PC-3 (cell line): Measurements from ENCODE around the gene AIRE. TPM values are rescaled to one million over a fixed set of nuclear protein-coding genes. Genes with fewer than 3 reads are reported as not detected.

Experiments
- ATAC-seq: fragments of 200-7000 bp; cut with Tn5 transposase; 2 replicates; pipeline ENCODE4 v1.9.1; 2020; ENCODE audit warnings: mild to moderate bottlenecking, moderate library complexity
- BruUV-seq: library from RNA; stranded (reverse); fragments of 400-500 nt; replicated peaks from 2 replicates; lab custom pipeline; 2021; lab: Mats Ljungman, UMichigan
- CTCF ChIA-PET: fragments of 300-600 bp; sonication (Branson Sonifier 250); formaldehyde crosslinking; loops from one replicate; lab custom pipeline; 2022; ENCODE audit warnings: antibody characterized with exemption; lab: Charles Lee
- POLR2A ChIA-PET: fragments of 300-600 bp; sonication (Branson Sonifier 250); formaldehyde crosslinking; loops from one replicate; lab custom pipeline; 2022; ENCODE audit warnings: antibody characterized with exemption; ENCODE audit not compliant: unreplicated experiment; lab: Charles Lee
- DNase-seq: peaks from one replicate; pipeline ENCODE4 v3.0.0-alpha.2; 2015
- H2AFZ ChIP-seq: fragments of 300-600 bp; sonication (generic); 2 replicates; pipeline ENCODE4 v1.6.0; 2016; ENCODE audit warnings: antibody characterized with exemption, low read length
- H3F3A ChIP-seq: fragments of 300-600 bp; sonication (generic); one replicate; pipeline ENCODE4 v1.6.0; 2017; ENCODE audit warnings: antibody characterized with exemption, low read length, control low read depth, mild to moderate bottlenecking; ENCODE audit not compliant: unreplicated experiment
- H3K27ac ChIP-seq: fragments of 300-600 bp; sonication (generic); 2 replicates; pipeline ENCODE4 v1.5.1; 2016; ENCODE audit warnings: mild to moderate bottlenecking, low read length
- H3K27me3 ChIP-seq: fragments of 300-600 bp; sonication (generic); 2 replicates; pipeline ENCODE4 v1.6.1; 2016; ENCODE audit warnings: low read length, mixed read lengths
- H3K36me3 ChIP-seq: fragments of 300-600 bp; sonication (generic); 2 replicates; pipeline ENCODE4 v1.6.1; 2016; ENCODE audit warnings: low read depth, mixed run types, low read length, mixed read lengths
- H3K4me1 ChIP-seq: fragments of 300-600 bp; sonication (generic); 2 replicates; pipeline ENCODE4 v1.5.1; 2016; ENCODE audit warnings: low read length; ENCODE audit not compliant: insufficient read depth
- H3K4me2 ChIP-seq: fragments of 300-600 bp; sonication (generic); 2 replicates; pipeline ENCODE4 v1.6.0; 2016; ENCODE audit warnings: low read length
- H3K4me3 ChIP-seq: fragments of 300-600 bp; sonication (generic); 2 replicates; pipeline ENCODE4 v1.5.1; 2016; ENCODE audit warnings: mild to moderate bottlenecking, low read length, mixed read lengths
- H3K79me2 ChIP-seq: fragments of 300-600 bp; sonication (generic); 2 replicates; pipeline ENCODE4 v1.6.1; 2017; ENCODE audit warnings: low read length, mixed read lengths
- H3K9ac ChIP-seq: fragments of 300-600 bp; sonication (generic); 2 replicates; pipeline ENCODE4 v1.6.0; 2016; ENCODE audit warnings: mild to moderate bottlenecking, low read length
- H3K9me2 ChIP-seq: fragments of 300-600 bp; sonication (generic); replicated peaks from 2 replicates; pipeline ENCODE4 v1.6.1; 2016; ENCODE audit warnings: mixed run types, low read length, mixed read lengths
- H3K9me3 ChIP-seq: fragments of 300-600 bp; sonication (generic); 2 replicates; pipeline ENCODE4 v1.6.1; 2016; ENCODE audit warnings: low read length, mixed read lengths
- H4K20me1 ChIP-seq: fragments of 300-600 bp; sonication (generic); 2 replicates; pipeline ENCODE4 v1.6.1; 2016; ENCODE audit warnings: low read length, mixed read lengths
- EZH2 ChIP-seq: fragments of 300-600 bp; sonication (generic); IDR thresholded peaks from one replicate; pipeline ENCODE4 v1.6.1; 2017; ENCODE audit warnings: antibody characterized with exemption, mild to moderate bottlenecking, low read length; ENCODE audit not compliant: unreplicated experiment
- EZH2phosphoT487 ChIP-seq: fragments of 300-600 bp; sonication (generic); IDR thresholded peaks from 2 replicates; pipeline ENCODE4 v1.6.1; 2018; ENCODE audit warnings: mild to moderate bottlenecking, antibody characterized with exemption, low read length, borderline replicate concordance
- intact Hi-C: fragments of 100-400 bp; cut with micrococcal nuclease; formaldehyde crosslinking; loops from 2 replicates; pipeline ENCODE4 v1.9.0; 2023
- total RNA-seq: library from RNA; depleted of rRNA; stranded (reverse); fragments of >200 nt; gene quantifications from 2 replicates; pipeline ENCODE4 v1.2.3, GENCODE V29; 2014
- TF ChIP-seq, protein P1 (sequence below): fragments of 300-600 bp; sonication (generic); conservative IDR thresholded peaks from 2 replicates; pipeline ENCODE4 v1.5.1; 2017; ENCODE audit warnings: antibody characterized with exemption, low read depth, mild to moderate bottlenecking, low read length

Gene AIRE
- total RNA-seq, 1 experiment from 2014 or later = not detected

DNA sequence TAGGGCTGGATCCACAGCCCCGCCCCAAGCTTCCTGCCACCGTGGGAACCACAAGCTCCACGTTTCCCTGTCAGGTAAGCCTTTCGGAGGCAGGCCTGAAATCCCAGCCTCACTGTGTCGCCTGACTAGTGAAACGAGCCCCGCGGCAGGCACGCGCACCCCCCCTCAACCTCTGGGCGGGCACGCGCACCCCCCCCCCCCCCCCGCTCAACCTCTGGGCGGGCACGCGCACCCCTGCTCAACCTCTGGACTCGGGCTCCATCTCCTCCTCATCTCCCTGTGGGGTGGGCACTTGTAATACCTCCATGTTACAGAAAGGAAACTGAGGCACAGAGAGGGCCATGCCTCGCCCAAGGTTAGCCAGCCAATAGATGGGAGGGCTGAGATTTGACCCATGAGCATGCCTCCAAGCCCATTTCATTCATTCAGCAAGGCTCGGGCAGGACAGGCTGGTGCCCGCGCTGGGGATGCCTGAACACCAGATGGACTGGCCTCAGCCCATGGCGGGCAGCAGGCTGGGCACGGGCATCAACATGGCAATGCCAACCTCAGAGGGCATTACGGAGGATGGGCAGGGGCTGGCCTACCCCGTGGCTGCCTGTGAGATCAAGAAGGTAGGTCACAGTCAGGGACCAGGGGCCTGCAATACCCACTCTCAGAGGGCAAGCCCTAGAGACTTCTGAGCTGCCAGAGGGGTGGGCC is 48.8 kb downstream of the AIRE start:
- no peak overlapping the region for H3K4me2 ChIP-seq
- H3K9ac ChIP-seq = no peak overlapping the region

DNA sequence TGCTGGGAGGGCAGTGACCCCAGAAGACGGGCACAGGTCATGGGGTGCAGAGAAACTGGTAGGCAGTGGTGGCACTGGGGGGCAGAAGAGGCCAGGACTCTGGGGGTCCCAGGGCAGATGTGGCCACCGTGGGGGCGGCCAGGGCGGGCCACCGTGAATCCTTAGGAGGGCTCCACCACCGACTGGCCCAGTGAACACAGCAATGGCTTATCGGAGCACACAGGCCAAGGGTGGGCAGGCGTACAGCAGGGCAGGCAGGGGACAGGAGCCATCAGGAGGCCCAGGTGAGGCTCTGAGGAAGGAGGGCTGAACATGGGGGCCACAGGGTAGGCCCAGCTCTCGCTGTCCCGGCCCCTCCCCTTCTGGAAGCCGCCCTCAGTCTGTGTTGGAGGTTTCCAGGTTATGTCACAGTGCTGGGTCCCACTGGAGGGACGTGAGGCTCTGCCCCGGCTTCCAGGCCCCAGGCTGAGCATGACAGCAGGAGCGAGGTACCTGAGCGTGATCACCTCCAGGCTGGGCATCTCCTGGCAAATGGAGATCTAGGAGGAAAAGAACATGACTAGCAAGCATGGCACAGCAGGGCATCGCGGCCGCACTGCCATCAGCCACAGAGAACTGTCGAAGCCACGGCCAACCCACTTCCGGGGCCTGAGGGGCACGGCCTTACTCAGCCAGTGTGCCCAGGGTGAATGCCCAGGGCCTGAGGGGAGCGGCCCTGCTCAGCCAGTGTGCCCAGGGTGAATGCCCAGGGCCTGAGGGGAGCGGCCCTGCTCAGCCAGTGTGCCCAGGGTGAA is 49.8 kb downstream of the AIRE start:
- no peak for DNase-seq
- peaks cover 5% of the 10 kb centered on the region for H3F3A ChIP-seq
- H3K36me3 ChIP-seq = no peaks in the 10 kb centered on the region; the same call in 1 of the 2 replicates
- no peak overlapping the region for H3K27ac ChIP-seq
- ATAC-seq = no peak
- TF ChIP-seq, protein P1, sequence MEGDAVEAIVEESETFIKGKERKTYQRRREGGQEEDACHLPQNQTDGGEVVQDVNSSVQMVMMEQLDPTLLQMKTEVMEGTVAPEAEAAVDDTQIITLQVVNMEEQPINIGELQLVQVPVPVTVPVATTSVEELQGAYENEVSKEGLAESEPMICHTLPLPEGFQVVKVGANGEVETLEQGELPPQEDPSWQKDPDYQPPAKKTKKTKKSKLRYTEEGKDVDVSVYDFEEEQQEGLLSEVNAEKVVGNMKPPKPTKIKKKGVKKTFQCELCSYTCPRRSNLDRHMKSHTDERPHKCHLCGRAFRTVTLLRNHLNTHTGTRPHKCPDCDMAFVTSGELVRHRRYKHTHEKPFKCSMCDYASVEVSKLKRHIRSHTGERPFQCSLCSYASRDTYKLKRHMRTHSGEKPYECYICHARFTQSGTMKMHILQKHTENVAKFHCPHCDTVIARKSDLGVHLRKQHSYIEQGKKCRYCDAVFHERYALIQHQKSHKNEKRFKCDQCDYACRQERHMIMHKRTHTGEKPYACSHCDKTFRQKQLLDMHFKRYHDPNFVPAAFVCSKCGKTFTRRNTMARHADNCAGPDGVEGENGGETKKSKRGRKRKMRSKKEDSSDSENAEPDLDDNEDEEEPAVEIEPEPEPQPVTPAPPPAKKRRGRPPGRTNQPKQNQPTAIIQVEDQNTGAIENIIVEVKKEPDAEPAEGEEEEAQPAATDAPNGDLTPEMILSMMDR = no peak
- TF ChIP-seq EZH2phosphoT487 (no peak), EZH2 (no peak)
- no TSS peak for BruUV-seq
- H3K4me3 ChIP-seq = no peak overlapping the region
- H3K9ac ChIP-seq = no peak overlapping the region
- intact Hi-C loops = loop anchor here (5.0 to 10.0 kb wide), 2 partner anchors 92 to 119 kb away; partner anchors contain the start of gene LRRC3
- H3K4me2 ChIP-seq = no peak overlapping the region
- ChIA-PET POLR2A (no interaction called here), CTCF (no interaction called here)
- H3K79me2 ChIP-seq = no peaks in the 10 kb centered on the region
- H3K9me2 ChIP-seq = no peaks in the 10 kb centered on the region
- H3K9me3 ChIP-seq = no peaks in the 10 kb centered on the region
- H2AFZ ChIP-seq = no peak overlapping the region
- no peaks in the 10 kb centered on the region for H4K20me1 ChIP-seq
- H3K27me3 ChIP-seq = no peaks in the 10 kb centered on the region
- peaks cover 13% of the 10 kb centered on the region for H3K4me1 ChIP-seq

More for the DNA sequence above, 48.8 kb downstream of the AIRE start:
- intact Hi-C loops = loop anchor here (5.0 to 10.0 kb wide), 2 partner anchors 93 to 120 kb away; partner anchors contain the start of gene LRRC3
- Histone ChIP-seq H3K4me1 (peaks cover 7% of the 10 kb centered on the region; the same call in 1 of the 2 replicates), H3K4me3 (no peak overlapping the region), H3K9me2 (no peaks in the 10 kb centered on the region), H3K79me2 (no peaks in the 10 kb centered on the region), H3K36me3 (no peaks in the 10 kb centered on the region; the same call in 1 of the 2 replicates), H3K27ac (no peak overlapping the region), H3K27me3 (no peaks in the 10 kb centered on the region), H2AFZ (no peak overlapping the region), H4K20me1 (no peaks in the 10 kb centered on the region), H3F3A (peaks cover 1% of the 10 kb centered on the region), H3K9me3 (no peaks in the 10 kb centered on the region)
- no TSS peak for BruUV-seq
- DNase-seq (no peak), ATAC-seq (no peak)
- POLR2A ChIA-PET = no interaction called here
- TF ChIP-seq, protein P1 = no peak
- TF ChIP-seq EZH2 (no peak), EZH2phosphoT487 (no peak)
- CTCF ChIA-PET = interaction anchor here (0.7 kb wide), 1 partner anchor 37 kb away, joined by 16 read pairs; no protein-coding TSS in a partner anchor
